HepG2 (cell line): Measurements from ENCODE around the gene WNK1. TPM values are rescaled to one million over a fixed set of nuclear protein-coding genes. Genes with fewer than 3 reads are reported as not detected.
A peak's percentile ranks its signal among the peaks of the same experiment; 100 is the strongest.

Experiments
- CREB1 ChIP-seq, 2 experiments: fragments of 450-650 bp in 1 of 2; IDR thresholded peaks; 2 replicates each; pipeline ENCODE4 v1.6.1; 2016 to 2017; ENCODE audit warnings: control low read depth in 1 of 2, mild to moderate bottlenecking in 1 of 2, missing compliant biosample characterization in 1 of 2, missing genetic modification characterization in 1 of 2
- LCORL ChIP-seq, 2 experiments: fragments of 450-650 bp in 1 of 2; sonication (generic) in 1 of 2; formaldehyde crosslinking in 1 of 2; IDR thresholded peaks; 2 replicates each; pipeline versions ENCODE4 v1.5.0 to v1.6.1; 2017 to 2020; ENCODE audit warnings: antibody characterized with exemption in 1 of 2, missing genetic modification reagents in 1 of 2
- NCOA1 ChIP-seq: sonication (generic); formaldehyde crosslinking; IDR thresholded peaks from 2 replicates; pipeline ENCODE4 v1.9.0; 2021; ENCODE audit warnings: missing genetic modification reagents
- NFKB2 ChIP-seq: sonication (generic); formaldehyde crosslinking; IDR thresholded peaks from 2 replicates; pipeline ENCODE4 v1.4.0; 2020; ENCODE audit warnings: missing genetic modification reagents, borderline replicate concordance
- SOX13 ChIP-seq, 3 experiments: fragments of 450-650 bp in 1 of 3; sonication (generic) in 1 of 3; formaldehyde crosslinking in 1 of 3; IDR thresholded peaks in 2 of 3; conservative IDR thresholded peaks in 1 of 3; 2 replicates each; pipeline versions ENCODE4 v1.5.0 to v1.6.1; 2016 to 2020; ENCODE audit warnings: antibody characterized with exemption in 1 of 3, mild to moderate bottlenecking in 1 of 3, missing compliant biosample characterization in 1 of 3, missing genetic modification reagents in 1 of 3, moderate library complexity in 1 of 3
- SRSF1 ChIP-seq: fragments of 200-400 bp; formaldehyde crosslinking; optimal IDR thresholded peaks from 2 replicates; pipeline ENCODE3; 2017; ENCODE audit warnings: mild to moderate bottlenecking, low read depth, low read length, moderate library complexity
- ZNF431 ChIP-seq: sonication (generic); formaldehyde crosslinking; IDR thresholded peaks from 2 replicates; pipeline ENCODE4 v1.9.0; 2022; ENCODE audit warnings: missing genetic modification reagents, low read depth, mild to moderate bottlenecking, borderline replicate concordance
- ZNF556 ChIP-seq: sonication (generic); formaldehyde crosslinking; IDR thresholded peaks from 2 replicates; pipeline ENCODE4 v1.4.0; 2020; ENCODE audit warnings: mild to moderate bottlenecking, missing genetic modification reagents, borderline replicate concordance
- ZNF619 ChIP-seq: sonication (generic); formaldehyde crosslinking; IDR thresholded peaks from 2 replicates; pipeline ENCODE4 v1.4.0; 2020; ENCODE audit warnings: mild to moderate bottlenecking, missing genetic modification reagents
- ZNF766 ChIP-seq: sonication (generic); formaldehyde crosslinking; IDR thresholded peaks from 2 replicates; pipeline ENCODE4 v1.5.0; 2020; ENCODE audit warnings: missing genetic modification reagents, borderline replicate concordance
- polyA plus RNA-seq, 8 experiments: library from polyadenylated mRNA; depleted of rRNA in 3 of 8; stranded (reverse) in 7 of 8; unstranded in 1 of 8; fragments of >200 nt; fragmentation: Illumina TruSeq in 4 of 8; extraction: Trizol in 4 of 8; gene quantifications; 2 replicates each; pipeline versions ENCODE4 v1.2.1 to v1.2.3, GENCODE V29; 2011 to 2016; ENCODE audit warnings: low read depth in 4 of 8, missing spikeins in 1 of 8, mixed read lengths in 1 of 8; ENCODE audit not compliant: insufficient read depth in 1 of 8
- total RNA-seq, 5 experiments: library from RNA; depleted of rRNA; stranded (reverse); fragments of >200 nt; fragmentation: Illumina TruSeq; extraction: Trizol; gene quantifications; 2 replicates each; pipeline ENCODE4 v1.2.3, GENCODE V29; 2016; ENCODE audit warnings: low read depth in 1 of 5
- TF ChIP-seq, protein P1 (sequence below): sonication (generic); formaldehyde crosslinking; IDR thresholded peaks from 2 replicates; pipeline ENCODE4 v1.4.0; 2020; ENCODE audit warnings: missing genetic modification reagents
- TF ChIP-seq, protein P2 (sequence below): sonication (generic); formaldehyde crosslinking; IDR thresholded peaks from 2 replicates; pipeline ENCODE4 v1.8.0; 2022; ENCODE audit warnings: missing genetic modification reagents, mild to moderate bottlenecking, inconsistent platforms, borderline replicate concordance
- TF ChIP-seq, protein P3 (sequence below): IDR thresholded peaks from 2 replicates; pipeline ENCODE4 v1.6.1; 2012; ENCODE audit warnings: low read depth, low read length, improper control_type of control experiment
- TF ChIP-seq, protein P4 (sequence below): sonication (generic); formaldehyde crosslinking; IDR thresholded peaks from 2 replicates; pipeline ENCODE4 v1.8.0; 2022; ENCODE audit warnings: low read depth, missing genetic modification reagents
- TF ChIP-seq, protein P5 (sequence below): sonication (generic); formaldehyde crosslinking; IDR thresholded peaks from 2 replicates; pipeline ENCODE4 v1.8.0; 2023; ENCODE audit warnings: mild to moderate bottlenecking, missing genetic modification reagents

Gene WNK1
- total and polyA plus RNA-seq, 2 of the 13 experiments (the other 11 are each of a cell fraction or from before 2014, with no cell fraction given) = 31.1 to 54.8 TPM

DNA sequence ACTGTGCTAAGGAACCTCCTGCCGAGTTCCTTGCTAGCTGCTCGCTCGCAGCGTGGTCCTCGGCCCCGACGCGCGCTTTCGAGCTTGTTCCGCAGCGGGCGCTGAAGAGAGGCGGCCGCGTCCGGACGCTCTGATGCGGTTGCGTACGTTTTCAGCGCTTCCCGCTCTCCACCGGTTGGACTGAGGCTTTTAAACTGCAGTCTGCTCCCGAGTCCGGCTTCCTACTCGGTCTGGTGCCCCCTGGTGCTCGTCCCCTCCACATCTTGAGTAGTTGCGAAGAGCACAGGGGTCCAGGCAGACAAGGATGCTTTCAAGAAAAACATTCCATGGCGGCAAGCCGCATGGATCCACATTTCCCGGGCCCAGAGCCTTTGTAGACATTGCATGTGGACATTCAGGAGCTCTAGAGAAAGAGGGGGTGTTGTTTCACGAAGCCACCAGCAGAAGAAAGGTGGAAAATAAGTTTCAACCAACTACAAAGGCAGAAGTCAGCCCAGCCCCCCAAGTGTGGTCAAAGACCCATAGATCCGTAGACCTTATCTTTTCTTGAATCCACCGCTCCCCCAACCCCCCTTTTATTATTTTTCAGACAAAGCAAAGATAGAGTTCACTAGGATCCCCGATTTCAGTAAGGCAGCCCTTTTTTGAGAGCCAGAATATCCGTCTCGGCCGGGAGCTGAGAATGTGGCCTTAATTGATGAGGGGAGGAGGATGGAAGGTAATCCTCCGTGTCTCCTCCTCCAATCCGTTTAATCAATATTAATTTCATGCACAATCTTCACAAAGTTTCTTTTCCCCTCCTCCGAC lies 984 bp upstream of the WNK1 start (continued):
- TF ChIP-seq, protein P1, sequence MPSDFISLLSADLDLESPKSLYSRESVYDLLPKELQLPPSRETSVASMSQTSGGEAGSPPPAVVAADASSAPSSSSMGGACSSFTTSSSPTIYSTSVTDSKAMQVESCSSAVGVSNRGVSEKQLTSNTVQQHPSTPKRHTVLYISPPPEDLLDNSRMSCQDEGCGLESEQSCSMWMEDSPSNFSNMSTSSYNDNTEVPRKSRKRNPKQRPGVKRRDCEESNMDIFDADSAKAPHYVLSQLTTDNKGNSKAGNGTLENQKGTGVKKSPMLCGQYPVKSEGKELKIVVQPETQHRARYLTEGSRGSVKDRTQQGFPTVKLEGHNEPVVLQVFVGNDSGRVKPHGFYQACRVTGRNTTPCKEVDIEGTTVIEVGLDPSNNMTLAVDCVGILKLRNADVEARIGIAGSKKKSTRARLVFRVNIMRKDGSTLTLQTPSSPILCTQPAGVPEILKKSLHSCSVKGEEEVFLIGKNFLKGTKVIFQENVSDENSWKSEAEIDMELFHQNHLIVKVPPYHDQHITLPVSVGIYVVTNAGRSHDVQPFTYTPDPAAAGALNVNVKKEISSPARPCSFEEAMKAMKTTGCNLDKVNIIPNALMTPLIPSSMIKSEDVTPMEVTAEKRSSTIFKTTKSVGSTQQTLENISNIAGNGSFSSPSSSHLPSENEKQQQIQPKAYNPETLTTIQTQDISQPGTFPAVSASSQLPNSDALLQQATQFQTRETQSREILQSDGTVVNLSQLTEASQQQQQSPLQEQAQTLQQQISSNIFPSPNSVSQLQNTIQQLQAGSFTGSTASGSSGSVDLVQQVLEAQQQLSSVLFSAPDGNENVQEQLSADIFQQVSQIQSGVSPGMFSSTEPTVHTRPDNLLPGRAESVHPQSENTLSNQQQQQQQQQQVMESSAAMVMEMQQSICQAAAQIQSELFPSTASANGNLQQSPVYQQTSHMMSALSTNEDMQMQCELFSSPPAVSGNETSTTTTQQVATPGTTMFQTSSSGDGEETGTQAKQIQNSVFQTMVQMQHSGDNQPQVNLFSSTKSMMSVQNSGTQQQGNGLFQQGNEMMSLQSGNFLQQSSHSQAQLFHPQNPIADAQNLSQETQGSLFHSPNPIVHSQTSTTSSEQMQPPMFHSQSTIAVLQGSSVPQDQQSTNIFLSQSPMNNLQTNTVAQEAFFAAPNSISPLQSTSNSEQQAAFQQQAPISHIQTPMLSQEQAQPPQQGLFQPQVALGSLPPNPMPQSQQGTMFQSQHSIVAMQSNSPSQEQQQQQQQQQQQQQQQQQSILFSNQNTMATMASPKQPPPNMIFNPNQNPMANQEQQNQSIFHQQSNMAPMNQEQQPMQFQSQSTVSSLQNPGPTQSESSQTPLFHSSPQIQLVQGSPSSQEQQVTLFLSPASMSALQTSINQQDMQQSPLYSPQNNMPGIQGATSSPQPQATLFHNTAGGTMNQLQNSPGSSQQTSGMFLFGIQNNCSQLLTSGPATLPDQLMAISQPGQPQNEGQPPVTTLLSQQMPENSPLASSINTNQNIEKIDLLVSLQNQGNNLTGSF (CRISPR knock-in tag) = peak; percentile 78
- TF ChIP-seq, protein P2, sequence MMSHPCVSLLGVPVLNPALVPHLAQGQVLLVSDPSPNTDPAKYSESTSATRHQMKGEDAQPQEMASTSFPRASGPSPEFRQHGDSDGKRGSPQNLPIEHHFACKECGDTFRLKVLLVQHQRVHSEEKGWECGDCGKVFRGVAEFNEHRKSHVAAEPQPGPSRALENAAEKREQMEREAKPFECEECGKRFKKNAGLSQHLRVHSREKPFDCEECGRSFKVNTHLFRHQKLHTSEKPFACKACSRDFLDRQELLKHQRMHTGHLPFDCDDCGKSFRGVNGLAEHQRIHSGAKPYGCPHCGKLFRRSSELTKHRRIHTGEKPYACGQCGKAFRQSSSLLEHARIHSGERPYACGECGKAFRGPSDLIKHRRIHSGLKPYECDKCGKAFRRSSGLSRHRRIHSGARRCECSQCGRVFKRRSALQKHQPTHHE (CRISPR knock-in tag) = 0 out of 2 replicates have a peak, but pooled peaks have one; percentile 44
- TF ChIP-seq LCORL (IDR thresholded peaks at IDR 0.05) (no peak), LCORL (CRISPR knock-in tag; IDR thresholded peaks at IDR 0.05) (peak; percentile 93), ZNF619 (CRISPR knock-in tag) (no peak), ZNF431 (CRISPR knock-in tag) (peak; percentile 85; the same call in 1 of the 2 replicates), SOX13 (IDR thresholded peaks at IDR 0.05) (no peak), SOX13 (CRISPR knock-in tag; conservative IDR thresholded peaks at IDR 0.05 in 1 of 2, IDR thresholded peaks at IDR 0.05 in 1 of 2) (peak in 1 of 2 experiments; percentile 68; a peak in 2 of 4 replicates), SRSF1 (no peak), CREB1 (IDR thresholded peaks at IDR 0.05) (0 out of 2 replicates have a peak, but pooled peaks have one; percentile 25), CREB1 (CRISPR knock-in tag; IDR thresholded peaks at IDR 0.05) (peak; percentile 69), ZNF556 (peak; percentile 90; the same call in 1 of the 2 replicates), NFKB2 (peak; percentile 92; the same call in 1 of the 2 replicates), NCOA1 (no peak), ZNF766 (peak; percentile 86)
- TF ChIP-seq, protein P3, sequence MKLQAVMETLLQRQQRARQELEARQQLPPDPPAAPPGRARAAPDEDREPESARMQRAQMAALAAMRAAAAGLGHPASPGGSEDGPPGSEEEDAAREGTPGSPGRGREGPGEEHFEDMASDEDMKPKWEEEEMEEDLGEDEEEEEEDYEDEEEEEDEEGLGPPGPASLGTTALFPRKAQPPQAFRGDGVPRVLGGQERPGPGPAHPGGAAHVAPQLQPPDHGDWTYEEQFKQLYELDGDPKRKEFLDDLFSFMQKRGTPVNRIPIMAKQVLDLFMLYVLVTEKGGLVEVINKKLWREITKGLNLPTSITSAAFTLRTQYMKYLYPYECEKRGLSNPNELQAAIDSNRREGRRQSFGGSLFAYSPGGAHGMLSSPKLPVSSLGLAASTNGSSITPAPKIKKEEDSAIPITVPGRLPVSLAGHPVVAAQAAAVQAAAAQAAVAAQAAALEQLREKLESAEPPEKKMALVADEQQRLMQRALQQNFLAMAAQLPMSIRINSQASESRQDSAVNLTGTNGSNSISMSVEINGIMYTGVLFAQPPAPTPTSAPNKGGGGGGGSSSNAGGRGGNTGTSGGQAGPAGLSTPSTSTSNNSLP = no peak; the same call in 1 of the 2 replicates
- TF ChIP-seq, protein P4, sequence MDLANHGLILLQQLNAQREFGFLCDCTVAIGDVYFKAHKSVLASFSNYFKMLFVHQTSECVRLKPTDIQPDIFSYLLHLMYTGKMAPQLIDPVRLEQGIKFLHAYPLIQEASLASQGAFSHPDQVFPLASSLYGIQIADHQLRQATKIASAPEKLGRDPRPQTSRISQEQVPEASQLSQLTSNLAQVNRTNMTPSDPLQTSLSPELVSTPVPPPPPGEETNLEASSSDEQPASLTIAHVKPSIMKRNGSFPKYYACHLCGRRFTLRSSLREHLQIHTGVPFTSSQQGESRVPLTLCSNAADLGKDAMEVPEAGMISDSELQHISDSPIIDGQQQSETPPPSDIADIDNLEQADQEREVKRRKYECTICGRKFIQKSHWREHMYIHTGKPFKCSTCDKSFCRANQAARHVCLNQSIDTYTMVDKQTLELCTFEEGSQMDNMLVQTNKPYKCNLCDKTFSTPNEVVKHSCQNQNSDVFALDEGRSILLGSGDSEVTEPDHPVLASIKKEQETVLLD (CRISPR knock-in tag) = peak; percentile 37; the same call in 1 of the 2 replicates
- TF ChIP-seq, protein P5, sequence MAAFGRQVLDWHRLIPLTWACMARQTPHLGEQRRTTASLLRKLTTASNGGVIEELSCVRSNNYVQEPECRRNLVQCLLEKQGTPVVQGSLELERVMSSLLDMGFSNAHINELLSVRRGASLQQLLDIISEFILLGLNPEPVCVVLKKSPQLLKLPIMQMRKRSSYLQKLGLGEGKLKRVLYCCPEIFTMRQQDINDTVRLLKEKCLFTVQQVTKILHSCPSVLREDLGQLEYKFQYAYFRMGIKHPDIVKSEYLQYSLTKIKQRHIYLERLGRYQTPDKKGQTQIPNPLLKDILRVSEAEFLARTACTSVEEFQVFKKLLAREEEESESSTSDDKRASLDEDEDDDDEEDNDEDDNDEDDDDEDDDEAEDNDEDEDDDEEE = peak; percentile 96
